NCI-H2171 treated with DMSO at 0.1 percent for 48 hours (cell line): ENCODE data around the gene KREMEN2.

ENCODE experiments used
- DNase-seq: peaks from one replicate; lab custom pipeline; 2025; lab: John Stamatoyannopoulos, UW

The KREMEN2 gene

DNA sequence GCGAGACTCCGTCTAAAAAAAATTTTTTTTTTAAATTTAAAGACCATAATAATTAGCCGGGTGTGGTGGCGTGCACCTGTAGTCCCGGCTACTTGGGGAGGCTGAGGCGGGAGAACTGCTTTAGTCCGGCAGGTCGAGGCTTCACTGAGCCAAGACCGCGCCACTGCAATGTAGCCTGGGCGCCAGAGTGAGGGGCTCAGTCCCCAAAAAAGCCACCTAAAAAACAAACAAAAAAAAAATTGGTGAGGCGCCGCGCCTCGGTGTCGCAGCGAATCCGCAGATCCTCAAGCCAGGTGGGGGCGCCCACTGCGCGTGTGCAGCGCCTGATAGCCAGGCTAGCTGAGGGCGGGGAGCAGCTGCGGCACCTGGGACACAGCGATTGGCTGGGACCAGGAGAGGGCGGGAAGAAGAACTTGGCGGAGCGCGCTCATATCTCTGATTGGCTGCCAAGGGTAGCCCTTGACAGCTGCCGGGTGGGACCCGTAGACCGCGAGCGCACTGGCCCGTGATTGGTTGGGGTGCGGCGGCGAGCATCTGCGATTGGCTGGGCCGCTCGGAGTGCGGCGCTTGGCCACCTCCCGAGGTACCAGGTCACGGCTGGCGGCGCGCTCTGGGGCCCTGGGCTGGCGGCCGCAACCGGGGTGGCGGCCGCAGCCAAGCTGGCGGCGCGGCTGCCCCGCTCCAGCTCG, 39.7 kb downstream of the KREMEN2 start:
- DNase-seq, result peak; percentile 98

GRCh38 chr16:3004319-3004718, 40.2 kb downstream of the KREMEN2 start:
- DNase-seq, result peak; percentile 19

DNA sequence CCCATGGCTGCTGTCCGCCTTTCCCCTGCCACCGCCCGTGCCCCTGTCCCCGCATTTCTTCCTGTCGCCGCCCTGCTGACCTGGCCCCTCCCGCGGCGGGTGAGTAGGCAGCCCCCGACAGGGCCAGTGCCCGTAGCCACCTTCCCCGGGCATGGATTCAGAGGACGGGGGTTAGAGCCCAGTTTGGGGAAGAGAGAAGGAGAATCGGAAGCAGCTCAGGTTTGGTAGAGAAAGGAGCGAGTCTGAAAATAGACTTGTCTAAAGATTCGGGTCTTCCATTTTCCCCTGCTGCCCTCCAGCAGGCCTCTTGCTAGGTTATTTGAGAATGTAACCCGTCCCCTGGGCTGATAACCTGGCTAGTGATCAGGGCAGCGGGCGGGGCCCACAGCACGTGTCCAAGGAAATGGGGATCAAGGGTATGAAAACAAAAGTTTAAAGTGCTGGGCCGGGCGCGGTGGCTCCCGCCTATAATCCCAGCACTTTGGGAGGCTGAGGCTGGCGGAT, 40.8 kb downstream of the KREMEN2 start:
- peak; percentile 29 for DNase-seq

DNA sequence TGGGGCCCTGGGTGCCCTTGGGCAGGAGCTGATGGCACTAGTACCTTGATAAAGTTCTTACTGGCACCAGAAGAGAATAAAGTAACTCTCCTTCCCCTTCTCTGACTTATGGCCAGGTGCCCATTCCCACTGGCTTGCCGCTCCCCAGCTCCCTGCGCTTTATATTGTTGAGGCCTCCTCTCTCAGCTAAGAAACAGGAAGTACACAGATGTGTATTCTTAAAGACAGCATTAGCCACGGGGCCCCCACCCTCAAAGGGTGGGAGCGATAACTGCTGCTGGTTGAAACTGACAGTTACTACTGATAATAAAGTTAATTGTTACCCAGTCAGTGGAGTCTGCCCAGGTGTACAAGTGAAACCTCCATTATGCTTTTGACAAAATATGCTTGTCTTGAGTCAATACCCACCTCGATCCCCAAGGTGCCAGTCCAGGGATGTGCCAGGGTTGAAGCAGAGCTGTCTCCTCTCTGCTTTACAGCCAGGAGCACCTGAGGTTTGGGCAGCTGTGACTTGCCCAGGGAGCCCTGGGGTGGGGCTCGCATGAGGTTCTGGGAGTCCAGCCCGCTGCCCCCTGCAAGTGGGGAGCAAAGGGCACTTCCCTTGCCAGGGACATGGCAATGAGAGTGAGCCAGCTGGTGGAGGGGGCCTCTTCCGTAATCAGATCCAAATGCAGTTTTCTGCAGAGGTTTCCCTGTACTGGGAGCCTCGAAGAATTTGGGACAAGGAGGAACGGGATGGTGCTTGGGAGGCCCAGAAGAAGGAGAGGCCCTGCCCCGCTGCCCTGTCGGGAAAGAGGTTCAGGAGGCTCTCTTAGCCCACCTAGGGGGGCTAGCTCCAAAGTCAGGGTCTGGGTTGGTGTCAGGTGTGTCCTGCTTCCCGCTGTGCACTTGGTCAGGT, 43.2 kb downstream of the KREMEN2 start:
- no peak for DNase-seq

DNA sequence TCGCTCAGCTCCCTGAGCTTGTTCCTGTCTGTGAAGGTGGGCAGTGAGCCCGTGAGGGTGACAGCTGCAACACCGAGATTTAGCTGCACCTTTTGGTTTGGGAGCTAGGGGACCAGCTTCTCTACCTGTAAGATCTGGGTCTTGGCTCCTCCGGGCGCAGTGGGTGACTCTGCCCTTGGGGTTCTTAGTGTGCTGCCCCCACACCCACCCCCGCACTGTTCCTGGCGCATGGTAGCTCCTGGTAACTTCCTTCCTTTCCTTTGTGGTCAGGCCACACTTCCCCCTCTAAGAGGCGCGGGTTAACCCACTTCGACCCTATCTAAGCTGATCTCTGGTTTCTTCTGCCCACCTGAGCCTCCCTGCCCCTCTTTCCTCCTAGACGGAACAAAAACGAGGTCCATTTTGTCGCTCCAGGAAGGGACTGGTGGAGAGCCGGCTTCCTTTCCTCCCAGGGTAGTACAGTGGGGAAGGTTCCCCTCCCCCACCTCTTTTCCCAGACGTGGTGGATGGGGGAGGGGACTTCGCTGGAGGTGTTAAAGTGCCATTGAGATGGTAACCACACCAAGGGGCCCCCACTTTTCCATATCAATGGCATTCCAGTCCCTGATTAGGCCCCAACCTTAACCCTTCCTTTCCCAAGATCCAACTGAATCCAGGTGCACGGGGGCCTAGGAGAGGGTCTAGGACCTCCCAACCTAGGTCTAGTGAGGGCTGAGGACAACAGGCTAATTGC, 44.0 kb downstream of the KREMEN2 start:
- no peak for DNase-seq

DNA sequence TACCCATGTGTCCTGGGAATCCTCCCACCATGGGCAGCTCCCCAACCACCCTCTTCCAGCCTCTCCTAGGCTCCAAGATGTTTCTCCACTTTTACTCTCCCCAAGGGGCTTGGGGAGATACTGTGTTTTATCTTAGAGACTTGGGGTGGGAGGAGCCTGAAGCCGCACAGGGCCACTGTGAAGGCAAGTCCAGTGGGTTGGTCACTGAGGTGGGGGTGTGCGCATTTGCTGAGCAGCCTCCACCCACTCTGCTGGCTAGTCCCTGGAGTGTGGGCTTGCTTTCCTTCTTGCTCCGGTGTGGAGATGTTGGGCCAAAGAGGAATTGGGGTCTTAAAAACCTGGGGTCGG, 44.6 kb downstream of the KREMEN2 start:
- DNase-seq, result no peak

GRCh38 chr16:3009568-3010390, 45.7 kb downstream of the KREMEN2 start:
- DNase-seq, result no peak

- no peak for DNase-seq
Measured at GRCh38 chr16:3010510-3010909, 46.4 kb downstream of the KREMEN2 start.

- peak; percentile 98 for DNase-seq
Measured at GRCh38 chr16:3012246-3012645, 48.2 kb downstream of the KREMEN2 start.

- DNase-seq, result peak; percentile 94
Measured at GRCh38 chr16:3012828-3013420, 48.8 kb downstream of the KREMEN2 start, which contains the start of gene CLDN9. Gene CLDN9 (plus strand): TSS chr16:3012923. CDS start chr16:3013363, 440 bp downstream.

DNA sequence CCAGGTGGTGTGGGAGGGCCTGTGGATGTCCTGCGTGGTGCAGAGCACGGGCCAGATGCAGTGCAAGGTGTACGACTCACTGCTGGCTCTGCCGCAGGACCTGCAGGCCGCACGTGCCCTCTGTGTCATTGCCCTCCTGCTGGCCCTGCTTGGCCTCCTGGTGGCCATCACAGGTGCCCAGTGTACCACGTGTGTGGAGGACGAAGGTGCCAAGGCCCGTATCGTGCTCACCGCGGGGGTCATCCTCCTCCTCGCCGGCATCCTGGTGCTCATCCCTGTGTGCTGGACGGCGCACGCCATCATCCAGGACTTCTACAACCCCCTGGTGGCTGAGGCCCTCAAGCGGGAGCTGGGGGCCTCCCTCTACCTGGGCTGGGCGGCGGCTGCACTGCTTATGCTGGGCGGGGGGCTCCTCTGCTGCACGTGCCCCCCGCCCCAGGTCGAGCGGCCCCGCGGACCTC, 49.4 kb downstream of the KREMEN2 start:
- DNase-seq, result no peak

GRCh38 chr16:3013998-3014690, 50.1 kb downstream of the KREMEN2 start:
- no peak for DNase-seq

- DNase-seq, result no peak
Measured at GRCh38 chr16:3014971-3015370, 50.9 kb downstream of the KREMEN2 start.

DNA sequence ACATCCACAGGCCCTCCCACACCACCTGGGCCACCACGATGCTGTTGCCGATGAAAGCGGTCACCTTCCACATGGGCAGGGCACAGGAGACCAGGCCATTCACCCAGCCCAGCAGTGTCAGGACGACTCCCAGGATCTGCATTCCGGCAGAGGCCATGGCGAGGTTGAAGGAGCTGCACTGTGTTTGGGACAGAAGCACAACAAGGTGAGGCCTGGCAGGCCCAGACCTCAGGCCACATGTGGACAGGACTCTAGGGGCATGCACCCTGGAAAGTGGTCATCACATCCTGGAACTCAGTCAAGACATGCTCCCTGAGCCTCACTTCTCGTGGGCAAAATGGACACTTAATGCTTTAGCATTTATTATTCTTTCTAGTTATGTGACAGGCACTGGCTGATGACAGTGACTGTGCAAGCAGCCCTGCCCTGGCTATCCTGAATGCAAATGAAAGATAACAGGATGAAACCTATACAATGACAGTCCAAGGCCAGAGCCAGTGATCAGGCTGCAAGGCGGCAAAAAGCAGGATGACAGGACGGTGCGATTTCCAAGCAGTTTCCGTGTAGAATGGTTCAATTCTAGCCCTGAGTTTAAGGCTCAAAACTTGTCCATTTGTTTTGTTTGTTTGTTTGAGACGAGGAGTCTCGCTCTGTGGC, 51.9 kb downstream of the KREMEN2 start:
- no peak for DNase-seq

GRCh38 chr16:3017344-3017743, 53.3 kb downstream of the KREMEN2 start:
- DNase-seq, result no peak
